ENCODE measurements around the gene HBP1.
"Not testable (repeated sequence)": the region's sequence is repeated elsewhere in the genome, so short reads cannot be mapped to it uniquely, and the experiment has no call there.

HBP1 gene

DNA sequence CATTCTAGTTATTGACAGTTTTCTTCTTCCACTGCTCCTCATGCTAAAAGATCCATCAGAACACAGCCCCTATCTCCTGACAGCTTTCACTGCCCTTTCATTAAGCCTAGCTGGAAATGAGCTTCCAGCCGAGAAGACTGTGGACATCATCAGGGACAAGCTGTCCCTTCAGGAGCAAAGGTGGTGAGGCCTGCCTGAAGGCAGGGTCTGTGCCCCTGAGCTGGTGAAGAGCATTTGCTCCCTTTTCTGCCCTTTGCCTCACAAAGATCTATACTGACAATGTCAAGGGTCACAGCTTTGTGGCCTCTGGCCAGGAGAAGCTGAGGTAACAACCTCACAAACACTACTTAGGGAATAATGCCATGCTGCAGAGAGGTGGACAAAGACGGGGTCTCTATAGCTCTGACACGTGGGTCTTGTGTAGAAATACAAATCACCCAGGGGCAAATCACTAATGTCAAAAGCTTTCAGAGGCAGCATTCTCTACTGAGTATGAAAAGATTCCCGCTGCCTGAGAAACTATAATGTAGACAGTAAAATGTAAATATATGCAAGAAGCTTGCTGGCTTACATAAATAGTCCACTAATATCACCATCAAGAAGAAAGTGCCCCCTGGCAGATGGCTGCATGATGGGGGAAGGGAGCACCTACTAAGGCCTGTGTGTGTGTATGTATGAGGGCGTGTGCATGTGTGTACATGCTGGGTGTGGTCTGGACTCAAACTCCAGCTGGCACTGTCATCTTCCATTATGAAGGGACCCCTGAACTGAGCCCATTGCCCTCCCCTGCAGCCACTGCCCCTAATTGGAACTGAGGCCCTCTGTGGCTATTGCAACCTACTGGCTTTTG is 55.8 kb downstream of the HBP1 start:
- DNase-seq (ENCODE audit: low read depth in 2 of 2) = no peak

DNA sequence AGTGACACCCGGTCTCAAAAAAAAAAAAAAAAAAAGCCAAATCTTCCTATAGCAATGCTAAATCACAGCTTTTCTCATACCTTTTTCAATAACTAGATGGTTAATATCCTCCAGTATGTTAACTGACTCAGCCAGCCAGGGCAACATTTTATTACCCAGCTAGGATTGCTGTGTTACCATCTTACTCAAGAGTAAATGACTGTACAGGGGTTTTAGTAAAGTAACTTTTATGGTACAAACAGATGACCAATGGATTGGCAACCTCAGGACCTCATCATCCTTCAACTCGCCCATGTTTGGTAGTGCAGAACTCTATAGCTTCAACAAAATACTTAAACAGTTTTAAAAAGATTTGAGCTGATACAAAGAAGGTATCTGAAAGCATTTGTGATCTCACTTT is 59.5 kb downstream of the HBP1 start:
- no peak for DNase-seq (ENCODE audit: low read depth in 2 of 2)

DNA sequence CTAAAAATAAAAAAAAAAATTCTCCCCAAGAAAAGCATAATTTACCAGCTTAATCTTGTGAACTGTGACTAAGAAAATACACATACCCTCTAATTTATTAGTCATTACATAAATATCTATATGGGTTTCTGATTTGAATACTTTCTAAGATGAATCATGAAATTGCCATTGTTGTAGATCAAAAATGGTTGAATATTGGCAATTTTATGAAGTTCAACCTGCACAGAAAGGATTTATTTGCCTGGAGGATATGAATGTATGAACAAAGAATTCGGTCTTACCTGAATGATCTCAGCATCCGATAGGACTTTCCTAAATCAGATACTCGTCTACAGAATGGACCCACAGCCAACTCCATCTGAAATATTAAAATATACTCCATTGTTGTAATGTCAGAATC is 61.5 kb downstream of the HBP1 start:
- DNase-seq (ENCODE audit: low read depth in 2 of 2) = no peak

DNA sequence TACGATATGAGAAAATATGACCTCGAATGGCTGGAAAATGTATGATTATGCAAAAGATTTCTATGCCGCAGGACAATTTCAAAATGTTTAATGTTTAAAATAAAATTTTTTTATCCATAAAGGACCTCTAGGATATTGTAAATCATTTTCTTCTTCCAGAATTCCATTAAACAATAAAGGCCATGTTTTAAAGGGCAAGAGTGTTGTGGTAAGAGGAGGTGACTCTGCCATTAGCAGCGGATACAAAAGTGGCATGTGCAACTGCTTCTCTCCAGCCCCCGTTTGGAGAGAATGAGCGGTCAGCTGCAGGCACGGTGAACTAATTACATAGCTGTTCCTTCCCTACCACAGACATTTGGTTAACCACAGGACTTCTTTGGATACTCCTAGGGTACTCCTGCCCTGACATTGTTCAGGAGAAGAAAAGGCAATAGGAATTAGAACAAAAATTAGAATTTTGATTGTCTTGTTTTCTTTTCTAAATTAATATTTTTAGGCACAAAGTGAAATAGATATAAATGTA is 63.8 kb downstream of the HBP1 start:
- no peak for DNase-seq (ENCODE audit: low read depth in 2 of 2)

DNA sequence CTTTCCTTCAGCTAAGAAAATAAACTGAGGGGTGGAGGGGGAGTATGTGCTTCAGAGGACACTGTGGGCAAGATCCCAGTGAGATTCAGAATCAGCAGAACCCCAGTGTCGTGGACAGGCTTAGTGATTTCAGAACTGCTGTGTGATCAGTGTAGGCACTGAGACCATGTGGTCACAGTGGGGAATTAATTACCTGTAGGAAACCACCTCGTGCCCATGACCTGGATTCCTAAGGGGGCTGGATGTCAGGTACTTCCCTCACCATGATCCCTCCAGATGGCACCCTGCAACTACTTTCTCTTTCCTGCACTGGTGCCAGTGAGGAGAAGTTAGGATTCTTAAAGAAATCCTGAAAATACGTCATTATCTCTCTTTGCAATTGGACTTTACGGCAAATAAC is 64.4 kb downstream of the HBP1 start:
- DNase-seq (ENCODE audit: low read depth in 2 of 2) = no peak

DNA sequence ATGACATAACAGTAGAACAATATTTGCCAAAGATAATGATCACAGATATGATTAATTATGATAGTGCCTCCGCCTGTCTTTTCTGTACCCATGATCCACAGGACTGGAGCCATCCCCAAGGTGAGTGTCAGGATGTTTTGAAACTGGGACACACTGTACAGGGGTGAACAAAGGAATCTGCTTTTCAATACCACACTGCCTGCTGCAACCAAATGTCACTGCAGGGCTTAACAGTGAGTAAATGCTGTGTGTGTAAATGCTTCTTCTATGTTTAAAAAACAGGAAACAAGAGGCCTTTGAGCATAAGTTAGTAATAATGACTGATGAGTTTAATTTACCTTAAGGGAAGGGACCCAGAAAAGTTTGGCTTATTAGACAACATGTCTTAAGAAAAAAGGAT is 65.2 kb downstream of the HBP1 start:
- DNase-seq (ENCODE audit: low read depth in 2 of 2) = no peak

DNA sequence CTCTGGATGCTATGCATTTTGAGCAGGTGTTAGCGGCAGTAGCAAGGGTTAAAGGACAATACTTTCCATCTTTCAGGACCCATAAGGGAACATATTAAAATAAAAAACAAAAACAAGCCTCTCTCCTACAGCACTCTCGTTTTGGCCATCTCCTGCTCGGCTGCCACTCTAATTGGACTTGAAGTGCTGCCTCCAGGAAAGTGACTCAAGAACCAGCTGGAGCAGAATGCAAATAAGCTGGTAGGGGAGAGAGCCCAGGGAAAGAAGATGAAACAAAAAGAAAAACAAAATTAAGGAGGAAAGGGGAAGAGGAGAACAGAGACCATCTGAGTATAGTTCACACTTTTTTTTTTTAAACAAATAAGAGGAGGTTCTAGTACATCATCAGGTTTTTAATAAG is 65.6 kb downstream of the HBP1 start:
- DNase-seq (ENCODE audit: low read depth in 2 of 2) = no peak

DNA sequence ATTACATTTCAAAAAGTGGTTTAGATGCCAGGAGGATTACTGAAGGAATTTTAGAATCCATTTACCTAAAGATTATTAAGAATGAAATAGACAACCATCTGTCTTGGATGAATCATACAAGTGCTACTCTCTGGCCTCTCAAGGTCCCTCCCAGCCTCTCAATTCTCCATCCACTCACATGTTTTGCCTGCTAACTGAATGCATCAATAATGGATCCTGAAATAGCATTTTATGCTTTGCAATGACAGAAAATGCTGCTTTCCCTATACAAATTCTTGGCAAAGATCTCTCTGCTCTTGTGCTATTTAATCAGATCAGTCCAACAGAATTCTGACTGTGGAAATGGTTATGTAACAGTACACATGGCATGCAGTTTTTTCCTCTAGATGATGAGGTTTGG is 68.1 kb downstream of the HBP1 start:
- DNase-seq (ENCODE audit: low read depth in 2 of 2) = no peak

DNA sequence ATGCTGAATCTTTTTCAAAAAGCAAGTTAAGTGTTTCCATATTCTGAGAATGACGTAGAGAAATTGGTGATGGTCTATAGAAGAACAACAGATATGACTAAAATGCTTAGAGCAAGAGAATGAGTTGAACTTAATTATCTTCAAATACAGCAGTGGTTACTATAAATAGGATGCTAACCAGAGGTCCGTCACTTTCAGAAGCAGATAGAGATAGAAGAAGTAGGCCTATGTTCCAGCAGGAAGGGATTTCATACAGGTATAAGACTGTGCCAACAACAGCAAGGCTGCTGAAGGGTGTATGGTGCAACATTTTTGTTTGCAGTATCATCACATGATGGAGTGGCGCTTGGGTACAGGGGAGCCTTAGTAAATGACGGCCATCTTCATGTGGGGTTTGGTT is 68.6 kb downstream of the HBP1 start:
- DNase-seq (ENCODE audit: low read depth in 2 of 2) = no peak

DNA sequence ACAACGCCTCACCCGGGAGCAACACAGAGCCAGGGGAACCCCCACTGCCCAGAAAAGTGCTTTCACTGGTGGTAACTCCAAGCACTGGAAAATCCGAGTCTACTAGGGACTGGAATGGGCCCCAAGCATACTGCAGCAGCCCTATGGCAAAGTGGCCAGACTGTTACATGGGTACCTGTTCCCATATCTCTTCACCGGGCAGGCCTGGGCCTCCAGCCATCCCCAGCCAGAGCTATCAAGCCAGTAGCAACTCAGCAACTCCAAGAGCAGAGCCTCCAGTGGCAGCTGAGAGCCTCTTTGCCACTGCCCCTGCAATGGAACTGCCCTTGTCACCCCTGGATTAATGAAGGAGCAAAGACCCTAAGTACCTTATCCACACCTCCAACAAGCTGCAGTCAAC is 73.5 kb downstream of the HBP1 start:
- DNase-seq (ENCODE audit: low read depth in 2 of 2) = no peak

DNA sequence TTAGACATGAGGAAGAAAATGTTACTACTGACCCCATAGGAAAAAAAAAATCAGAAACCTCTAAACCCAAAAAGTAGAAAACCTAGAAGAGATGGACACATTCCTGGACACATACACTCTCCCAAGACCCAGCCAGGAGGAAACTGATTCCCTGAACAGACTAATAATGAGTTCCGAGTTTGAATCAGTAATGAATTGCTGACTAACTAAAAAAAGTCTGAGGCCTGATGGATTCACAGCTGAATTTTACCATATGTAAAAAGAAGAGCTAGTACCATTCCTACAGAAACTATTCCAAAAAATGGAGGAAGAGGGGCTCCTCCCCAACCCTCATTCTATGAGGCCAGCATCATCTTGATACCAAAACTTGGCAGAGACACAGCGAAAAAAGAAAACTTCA is 75.8 kb downstream of the HBP1 start:
- no peak for DNase-seq (ENCODE audit: low read depth in 2 of 2)

DNA sequence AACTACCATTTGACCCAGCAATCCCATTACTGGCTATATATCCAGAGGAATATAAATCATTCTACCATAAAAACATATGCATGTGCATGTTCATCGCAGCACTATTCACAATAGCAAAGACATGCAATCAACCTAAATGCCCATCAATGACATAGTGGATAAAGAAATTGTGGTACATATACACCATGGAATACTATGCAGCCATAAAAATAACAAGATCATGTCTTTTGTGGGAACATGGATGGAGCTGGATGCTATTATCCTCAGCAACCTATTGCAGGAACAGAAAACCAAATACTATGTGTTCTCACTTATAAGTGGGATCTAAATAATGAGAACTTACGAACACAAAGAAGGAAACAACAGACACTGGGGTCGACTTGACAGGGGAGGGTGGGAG is 78.0 kb downstream of the HBP1 start:
- DNase-seq (ENCODE audit: low read depth in 2 of 2) = not testable (repeated sequence)

DNA sequence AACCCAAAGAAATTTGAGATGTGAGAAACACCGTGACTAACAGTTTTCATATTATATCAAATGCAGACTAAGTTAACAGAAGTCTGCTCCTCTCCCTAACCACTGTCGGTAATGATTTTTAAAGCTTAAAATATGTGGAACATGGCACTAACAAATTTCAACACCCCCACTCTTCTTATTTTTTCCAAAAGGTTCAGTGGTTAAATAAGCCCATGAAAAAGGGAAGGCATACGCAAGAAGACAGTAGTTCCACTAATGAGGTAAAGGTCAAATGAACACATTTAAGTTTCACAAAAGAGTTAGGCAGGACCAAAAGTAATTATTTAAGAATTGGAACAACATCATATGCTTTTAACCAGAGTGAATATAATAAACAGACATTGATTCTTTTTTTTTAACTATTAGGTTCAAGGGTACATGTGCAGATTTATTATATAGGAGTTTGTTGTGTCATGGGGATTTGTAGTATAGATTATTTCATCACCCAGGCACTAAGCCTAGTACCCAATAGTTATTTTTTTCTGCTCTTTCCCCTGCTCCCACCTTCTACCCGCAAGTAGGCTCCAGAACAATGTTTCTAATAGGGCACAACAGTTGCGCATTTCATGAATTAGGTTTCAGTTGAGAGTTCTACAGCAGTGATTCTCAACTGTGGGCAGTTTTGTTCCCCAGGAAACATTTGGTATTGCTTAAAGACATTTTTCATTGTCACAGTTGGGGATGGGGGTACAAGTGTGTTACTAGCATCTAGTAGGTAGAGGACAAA is 79.9 kb downstream of the HBP1 start:
- no peak for DNase-seq (ENCODE audit: low read depth in 2 of 2)

DNA sequence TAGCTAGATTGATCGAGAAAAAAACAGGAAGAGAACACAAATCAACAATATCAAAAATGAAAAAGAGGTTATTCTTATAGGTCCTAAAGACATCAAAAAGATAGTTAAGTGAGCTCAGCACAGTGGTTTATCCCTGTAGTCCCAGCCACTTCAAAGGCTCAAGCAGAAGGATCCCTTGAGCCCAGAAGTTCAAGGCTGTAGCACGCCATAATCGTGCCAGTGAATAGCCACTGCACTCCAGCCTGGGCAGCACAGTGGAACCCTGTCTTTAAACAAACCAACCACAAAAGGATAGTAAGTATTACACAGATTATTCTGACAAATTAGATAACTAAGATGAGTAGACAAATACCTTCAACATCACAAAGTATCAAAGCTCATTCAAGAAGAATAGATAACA is 83.2 kb downstream of the HBP1 start:
- no peak for DNase-seq (ENCODE audit: low read depth in 2 of 2)
